IPS-NIHi11 (cell line): ENCODE measurements around the gene KCTD5.
A peak's percentile ranks its signal among the peaks of the same experiment; 100 is the strongest.
"Not testable (repeated sequence)": the region's sequence is repeated elsewhere in the genome, so short reads cannot be mapped to it uniquely, and the experiment has no call there.

Source experiments
- DNase-seq: peaks from one replicate; pipeline ENCODE4 v3.0.0; 2012; ENCODE audit warnings: mixed read lengths, low spot score

KCTD5 gene

GRCh38 chr16:2710021-2710710 is 27.8 kb downstream of the KCTD5 start:
- DNase-seq = no peak

- DNase-seq = no peak
Measured at GRCh38 chr16:2710711-2711231, 28.4 kb downstream of the KCTD5 start.

- DNase-seq = no peak
Measured at GRCh38 chr16:2711370-2712062, 29.2 kb downstream of the KCTD5 start.

- DNase-seq = no peak
Measured at GRCh38 chr16:2712063-2712441, 29.7 kb downstream of the KCTD5 start.

- DNase-seq = no peak
Measured at GRCh38 chr16:2712546-2712945, 30.2 kb downstream of the KCTD5 start.

- no peak for DNase-seq
Measured at GRCh38 chr16:2713523-2713922, 31.2 kb downstream of the KCTD5 start.

GRCh38 chr16:2713985-2714774 is 31.9 kb downstream of the KCTD5 start:
- DNase-seq = no peak

- DNase-seq = peak; percentile 35
Measured at GRCh38 chr16:2715064-2715463, 32.7 kb downstream of the KCTD5 start.

- DNase-seq = peak; percentile 89
Measured at GRCh38 chr16:2715519-2715918, 33.2 kb downstream of the KCTD5 start.

GRCh38 chr16:2715966-2716885 is 33.9 kb downstream of the KCTD5 start:
- DNase-seq = no peak

GRCh38 chr16:2716948-2717347 is 34.6 kb downstream of the KCTD5 start:
- DNase-seq = peak; percentile 22

- no peak for DNase-seq
Measured at GRCh38 chr16:2717383-2718263, 35.3 kb downstream of the KCTD5 start.

GRCh38 chr16:2719328-2720063 is 37.2 kb downstream of the KCTD5 start:
- DNase-seq = no peak

GRCh38 chr16:2720064-2720457 is 37.7 kb downstream of the KCTD5 start, which contains the start of gene PRSS27:
Gene PRSS27 (minus strand): TSS chr16:2720224. CDS start chr16:2720160, 64 bp downstream.
- no peak for DNase-seq

- peak; percentile 96 for DNase-seq
Measured at GRCh38 chr16:2720719-2721633, 38.7 kb downstream of the KCTD5 start.

- DNase-seq = not testable (repeated sequence)
Measured at GRCh38 chr16:2721634-2722173, 39.4 kb downstream of the KCTD5 start.

GRCh38 chr16:2724088-2724676 is 41.9 kb downstream of the KCTD5 start:
- DNase-seq = no peak

GRCh38 chr16:2724816-2725348 is 42.6 kb downstream of the KCTD5 start:
- DNase-seq = no peak
